ENCODE data around the gene GALNTL6.

- TF ChIP-seq CTCF (IDR thresholded peaks at IDR 0.05; ENCODE audit: extremely low read depth in 1 of 2, insufficient read depth in 1 of 2, low read depth in 1 of 2, low read length in 2 of 2) = no peak
- TF ChIP-seq POLR2A (IDR thresholded peaks at IDR 0.05; ENCODE audit: low read depth, low read length) = no peak
- TF ChIP-seq POLR2AphosphoS5 (IDR thresholded peaks at IDR 0.05; ENCODE audit: insufficient read depth, low read depth, low read length) = no peak
- TF ChIP-seq EZH2 (IDR thresholded peaks at IDR 0.05; ENCODE audit: borderline replicate concordance, low read depth, low read length, severe bottlenecking) = no peak
- no peak for TF ChIP-seq JUN (IDR thresholded peaks at IDR 0.05; ENCODE audit: borderline replicate concordance, insufficient read depth, insufficient read length, low read depth)
- TF ChIP-seq MYC (IDR thresholded peaks at IDR 0.05; ENCODE audit: low read depth, low read length) = no peak
Observed at GRCh38 chr4:172142281-172142741, 329.1 kb downstream of the GALNTL6 start.

All from endothelial cell of umbilical vein (primary cell).